HG02610 (cell line): ENCODE data around the gene PIEZO2.

Source experiments
- ATAC-seq: cut with Tn5 transposase; IDR thresholded peaks from one replicate; pipeline ENCODE4 v1.9.1; 2021; ENCODE audit warnings: mild to moderate bottlenecking, moderate library complexity; ENCODE audit not compliant: unreplicated experiment

The PIEZO2 gene

GRCh38 chr18:10707294-10707693 lies 442.1 kb downstream of the PIEZO2 start:
- ATAC-seq: no peak

- ATAC-seq: no peak
Measured at GRCh38 chr18:10705786-10706185, 443.6 kb downstream of the PIEZO2 start.

DNA sequence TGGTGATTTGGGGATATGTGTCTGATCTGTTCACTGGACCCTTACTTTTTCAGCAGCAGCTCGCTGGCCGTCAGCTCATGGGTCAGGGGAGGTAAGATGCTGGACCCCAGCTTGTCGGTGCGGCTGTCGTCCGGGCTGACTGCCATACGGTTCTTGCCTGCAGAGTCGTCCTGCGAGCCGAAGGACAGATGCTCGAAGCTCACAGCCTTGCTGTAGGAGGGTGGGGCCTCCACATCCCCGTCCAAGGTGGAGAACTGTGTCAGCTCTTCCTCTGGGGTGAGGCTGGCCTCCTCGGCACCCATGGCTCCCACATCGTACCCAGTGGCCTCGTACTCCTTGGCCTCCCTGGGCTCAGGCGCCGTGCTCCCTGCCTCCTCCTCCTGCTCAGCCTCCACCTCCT lies 444.1 kb downstream of the PIEZO2 start:
- ATAC-seq: no peak

GRCh38 chr18:10702206-10702605 lies 447.2 kb downstream of the PIEZO2 start:
- no peak for ATAC-seq

DNA sequence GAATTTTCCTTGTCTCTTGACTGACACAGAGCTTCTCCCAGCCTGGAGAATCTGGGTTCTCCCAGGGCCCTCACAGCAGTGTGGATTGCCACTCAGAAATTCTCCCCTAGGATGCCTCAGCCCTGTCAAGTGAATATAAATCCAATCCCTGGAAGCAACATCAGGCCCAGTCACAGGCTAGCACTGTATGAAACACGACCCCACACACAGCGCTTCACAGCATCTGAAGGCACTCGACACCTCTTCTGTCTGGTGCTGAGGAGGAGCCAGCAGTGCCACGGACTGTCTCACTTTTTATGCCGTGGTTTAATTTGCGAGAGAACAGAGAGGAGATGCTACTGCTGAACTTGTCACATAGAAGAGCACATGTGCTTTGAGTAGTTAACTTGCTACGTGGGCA lies 459.0 kb downstream of the PIEZO2 start:
- ATAC-seq: no peak

GRCh38 chr18:10690035-10690329 lies 459.4 kb downstream of the PIEZO2 start:
- no peak for ATAC-seq

- no peak for ATAC-seq
Measured at GRCh38 chr18:10689236-10690034, 459.9 kb downstream of the PIEZO2 start.

- ATAC-seq: no peak
Measured at GRCh38 chr18:10688766-10689165, 460.6 kb downstream of the PIEZO2 start.

DNA sequence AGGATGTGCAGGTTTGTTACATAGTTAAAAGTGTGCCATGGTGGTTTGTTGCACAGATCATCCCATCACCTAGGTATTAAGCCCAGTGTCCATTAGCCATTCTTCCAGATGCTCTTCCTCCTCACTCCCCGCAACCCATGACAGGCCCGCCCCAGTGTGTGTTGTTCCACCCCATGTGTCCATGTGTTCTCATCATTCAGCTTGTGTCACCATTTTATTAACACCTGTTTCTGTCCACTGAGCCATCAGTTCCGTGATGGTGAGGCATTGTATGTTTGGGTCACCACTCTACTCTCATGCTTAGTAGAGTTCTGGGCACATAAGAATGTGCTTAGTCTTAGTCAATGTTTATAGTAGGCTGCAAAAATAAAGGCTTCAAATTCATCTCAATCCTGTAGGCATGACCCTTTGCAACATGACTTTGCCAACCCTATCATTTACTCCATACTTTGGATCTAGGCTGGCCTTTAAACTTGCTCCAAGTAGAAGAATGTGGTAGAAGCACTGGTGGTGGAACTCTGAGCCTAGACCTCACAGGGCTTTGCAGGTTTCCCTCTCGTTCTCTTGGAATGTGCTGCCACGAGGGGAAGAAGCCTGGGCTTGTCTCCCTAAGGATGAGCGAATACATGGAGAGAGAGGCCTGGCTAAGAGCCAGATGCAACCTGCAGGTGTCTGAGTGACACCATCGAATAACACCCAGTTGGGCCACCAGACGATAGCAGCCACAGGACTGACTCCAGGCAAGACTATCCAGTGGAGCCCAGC lies 462.0 kb downstream of the PIEZO2 start:
- ATAC-seq: no peak

- no peak for ATAC-seq
Measured at GRCh38 chr18:10686308-10686707, 463.1 kb downstream of the PIEZO2 start.

DNA sequence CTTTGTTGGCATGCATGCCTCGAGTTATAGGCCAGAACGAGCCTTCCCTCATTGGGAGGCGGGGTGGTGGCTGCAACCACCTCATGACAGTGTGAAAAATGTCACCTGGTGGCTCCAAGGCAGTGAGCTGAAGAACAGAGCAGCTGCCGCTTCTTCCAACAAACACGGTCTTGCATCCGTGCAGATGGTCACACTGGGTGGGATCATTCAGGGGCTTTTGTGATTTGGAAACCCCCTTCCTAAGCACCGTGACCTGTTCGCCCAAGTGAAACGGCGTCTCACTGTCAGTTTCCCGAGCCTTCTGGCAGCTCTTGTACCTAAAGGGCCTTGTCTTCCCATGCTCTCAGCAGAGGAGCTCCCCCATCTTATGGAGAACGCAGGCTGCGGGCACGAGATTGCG lies 463.9 kb downstream of the PIEZO2 start:
- ATAC-seq: peak; percentile 60

- ATAC-seq: no peak
Measured at GRCh38 chr18:10682368-10682714, 467.0 kb downstream of the PIEZO2 start.

DNA sequence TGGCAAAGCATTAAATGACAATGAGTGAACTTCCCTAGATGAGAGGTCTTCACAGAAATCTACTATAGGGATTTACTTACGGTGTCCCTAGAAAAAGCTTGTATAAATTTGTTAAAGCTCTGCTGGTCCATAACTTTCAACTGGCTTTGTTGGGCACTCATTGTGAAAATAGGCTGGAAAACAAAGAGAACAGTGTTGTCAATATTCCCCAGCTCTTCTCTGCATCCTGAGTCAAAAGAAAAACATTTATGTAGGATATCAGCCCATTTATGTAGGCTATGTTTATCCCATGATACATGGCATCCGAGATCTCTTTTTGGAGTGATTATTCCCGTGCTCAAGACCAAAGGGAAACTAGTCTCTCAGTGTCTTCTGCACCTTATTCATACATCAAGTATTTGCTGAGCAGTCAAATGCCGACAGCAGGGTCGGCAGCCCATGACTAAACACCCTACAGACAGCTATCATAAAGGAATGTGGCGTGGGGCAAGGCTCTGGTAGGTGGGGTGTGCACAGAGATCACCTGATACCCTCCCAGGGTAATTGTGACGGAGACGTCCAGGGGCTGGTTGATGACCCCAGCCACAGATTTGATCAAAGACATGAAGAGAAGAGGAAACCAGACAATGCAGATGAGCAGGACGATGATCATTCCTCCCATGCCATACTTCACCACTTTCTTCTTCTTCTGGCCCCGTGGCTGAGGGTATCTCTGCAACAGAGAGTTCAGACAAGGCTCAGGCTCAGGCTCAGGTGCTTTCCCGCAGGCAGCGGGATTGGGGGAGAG lies 467.6 kb downstream of the PIEZO2 start:
- no peak for ATAC-seq

DNA sequence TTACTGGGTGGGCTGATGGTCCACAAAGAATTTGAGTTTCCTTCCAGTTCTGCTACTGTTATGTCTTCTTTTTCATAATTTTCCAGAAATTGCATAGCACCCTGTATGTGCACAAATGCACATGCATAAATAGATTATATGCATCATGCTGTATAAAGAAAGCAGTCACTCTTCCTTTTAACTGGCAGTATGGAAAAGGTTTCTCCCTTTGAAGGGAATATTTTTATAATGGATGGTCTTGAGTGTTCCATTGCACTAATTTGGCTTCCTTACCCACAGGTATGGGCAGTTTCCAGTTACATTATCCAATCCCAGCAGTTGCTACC lies 469.1 kb downstream of the PIEZO2 start:
- ATAC-seq: no peak

DNA sequence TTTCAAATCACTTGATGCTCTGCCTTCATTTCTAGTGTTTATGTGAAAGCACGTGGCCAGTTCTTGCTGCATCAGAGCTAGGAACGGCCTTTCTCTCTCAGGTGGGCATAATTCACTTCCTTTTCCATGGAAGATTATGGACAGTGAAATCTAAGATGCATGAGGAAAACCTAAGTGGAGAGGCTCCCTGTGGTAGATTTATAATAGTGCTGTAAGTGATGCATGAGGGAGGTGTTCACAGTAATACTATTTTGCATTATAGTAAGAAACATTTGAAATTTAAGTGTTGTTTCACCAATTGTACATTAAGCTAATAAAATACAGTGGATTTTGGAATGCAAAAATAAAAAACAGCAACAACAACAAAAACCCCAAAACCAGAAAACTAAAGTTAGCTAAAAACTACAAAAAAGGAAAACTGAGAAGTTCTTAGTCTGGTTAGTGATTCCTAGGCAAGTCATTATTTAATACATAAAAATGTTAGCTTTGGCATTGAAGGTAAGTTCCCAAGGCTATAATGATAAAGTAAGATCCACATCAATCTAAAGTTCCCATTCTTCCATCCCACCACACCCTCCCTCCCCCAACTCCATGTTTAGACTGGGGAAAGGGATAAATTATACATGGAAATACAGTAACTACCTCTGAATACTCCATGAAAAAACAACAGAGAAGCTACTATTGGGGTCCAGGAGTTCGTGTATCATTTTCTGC lies 469.7 kb downstream of the PIEZO2 start:
- no peak for ATAC-seq

DNA sequence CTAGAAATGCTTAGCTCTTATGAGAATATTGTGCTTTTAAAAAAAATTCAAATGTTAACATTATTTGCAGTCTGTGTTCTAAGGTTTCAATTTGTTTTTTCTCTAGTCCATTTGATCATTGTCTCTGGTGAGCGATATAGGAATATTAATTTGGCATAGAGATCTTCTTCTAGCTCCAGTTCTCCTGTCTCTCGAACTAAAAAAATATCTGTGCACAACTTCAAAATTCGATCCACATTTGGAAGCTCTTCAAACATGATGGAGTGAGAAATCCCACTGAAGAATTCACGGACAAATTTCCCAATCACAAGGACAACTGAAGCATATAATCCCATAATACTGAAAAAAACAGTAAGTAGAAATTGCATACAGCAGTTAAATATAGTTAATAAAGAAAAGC lies 477.9 kb downstream of the PIEZO2 start:
- ATAC-seq: no peak

DNA sequence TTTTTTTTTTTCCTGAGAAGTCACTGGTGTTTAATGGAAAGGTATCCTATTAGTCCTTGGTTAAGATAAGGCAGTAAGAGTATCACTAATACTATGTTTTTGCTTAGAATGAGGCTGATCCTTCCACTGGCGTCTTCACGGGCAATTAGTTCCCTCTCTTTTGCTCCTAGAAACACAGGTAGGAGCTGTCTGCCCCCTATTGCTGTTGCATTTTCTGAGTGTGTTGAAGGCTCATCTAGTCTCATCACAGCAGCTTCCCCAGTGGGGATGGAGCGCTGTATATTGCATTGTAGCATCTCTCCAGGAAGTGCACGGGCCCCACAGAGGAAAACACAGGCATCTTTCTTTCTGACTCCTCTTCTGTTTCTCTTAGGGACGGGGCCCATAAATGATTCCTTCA lies 478.5 kb downstream of the PIEZO2 start:
- no peak for ATAC-seq

GRCh38 chr18:10669441-10670100 lies 479.8 kb downstream of the PIEZO2 start:
- ATAC-seq: no peak

DNA sequence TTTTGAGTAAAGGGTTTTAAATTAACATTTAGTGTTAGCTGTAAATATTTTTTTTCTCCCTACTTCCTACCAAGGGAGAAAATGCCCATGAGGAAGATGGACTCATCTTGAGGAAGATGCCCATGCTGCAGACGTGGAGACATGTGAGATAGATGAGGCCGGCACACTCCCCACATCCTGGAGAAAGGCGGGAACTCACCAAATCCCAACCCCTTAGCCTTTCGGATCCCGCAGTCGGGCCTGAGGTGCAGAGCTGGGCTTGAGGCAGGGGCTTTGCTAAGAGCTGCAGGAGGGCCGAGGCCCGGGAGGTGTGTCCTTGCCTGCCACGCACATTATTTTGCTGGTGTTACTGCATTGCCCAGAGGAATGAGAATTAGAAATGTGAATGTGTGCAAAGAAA lies 485.6 kb downstream of the PIEZO2 start:
- no peak for ATAC-seq

DNA sequence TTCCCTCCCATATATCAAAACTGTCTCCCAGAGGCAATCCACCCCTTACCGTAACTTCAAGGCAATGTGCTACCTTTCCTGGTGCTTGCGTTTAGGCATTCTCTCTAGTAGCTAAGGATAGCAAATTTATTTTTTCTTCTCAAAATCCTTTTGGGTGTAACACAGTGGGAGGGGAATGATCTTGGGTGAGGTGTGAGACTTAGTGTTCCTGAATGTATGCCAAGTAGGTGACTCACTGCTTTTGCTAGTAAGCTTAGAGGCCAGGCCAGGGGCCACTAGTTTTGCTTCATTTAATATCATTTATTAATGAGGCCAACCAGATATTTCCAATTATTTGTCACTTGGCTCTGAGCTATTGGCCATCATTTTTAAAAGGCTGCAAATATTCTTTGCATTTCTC lies 488.1 kb downstream of the PIEZO2 start:
- no peak for ATAC-seq
